Nephron progenitor cell (in vitro differentiated cells): Measurements from ENCODE around the gene ARHGAP42.

ENCODE experiments used
- DNase-seq: peaks from one replicate; pipeline ENCODE4 v3.0.0; 2021
- H3K27ac Mint-ChIP-seq: 2 replicates; pipeline ENCODE4 v1.8.0; 2021; ENCODE audit warnings: mild to moderate bottlenecking, moderate library complexity, mixed read lengths
- H3K27me3 Mint-ChIP-seq: 2 replicates; pipeline ENCODE4 v1.8.0; 2021; ENCODE audit warnings: mild to moderate bottlenecking, low read depth, mixed read lengths; ENCODE audit not compliant: poor library complexity
- H3K36me3 Mint-ChIP-seq: 2 replicates; pipeline ENCODE4 v1.8.0; 2021; ENCODE audit warnings: low read depth, mixed read lengths
- H3K4me1 Mint-ChIP-seq: 2 replicates; pipeline ENCODE4 v1.8.0; 2021; ENCODE audit warnings: mixed read lengths
- H3K4me3 Mint-ChIP-seq: 2 replicates; pipeline ENCODE4 v1.8.0; 2021; ENCODE audit warnings: mild to moderate bottlenecking, moderate library complexity, mixed read lengths
- H3K9me3 Mint-ChIP-seq: 2 replicates; pipeline ENCODE4 v1.8.0; 2021; ENCODE audit warnings: mild to moderate bottlenecking, moderate library complexity, mixed read lengths
- TF ChIP-seq, protein P1 (sequence below): fragments of 200-600 bp; sonication (generic); IDR thresholded peaks from 2 replicates; pipeline ENCODE4 v1.5.0; 2021; ENCODE audit warnings: antibody characterized with exemption

Gene ARHGAP42

DNA sequence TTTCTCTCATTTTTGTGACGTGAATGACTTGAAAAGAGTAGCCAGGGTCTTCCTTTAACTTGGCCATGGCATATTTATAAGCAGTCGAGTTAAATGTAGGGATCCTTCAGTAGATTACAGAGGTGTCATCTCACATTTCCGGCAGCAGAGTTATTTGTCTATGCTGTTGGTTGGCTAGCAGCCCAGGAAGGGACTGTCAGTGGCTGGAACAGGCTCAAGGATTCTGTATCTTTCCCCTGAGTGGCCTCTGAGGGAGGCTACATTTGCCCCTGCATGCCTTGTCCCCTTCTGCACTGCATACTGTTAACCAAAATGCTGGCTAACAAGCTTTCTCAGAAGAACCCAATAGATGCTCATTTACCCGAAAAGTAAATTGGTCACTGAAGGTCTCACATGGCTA lies 254.9 kb downstream of the ARHGAP42 start:
- Mint-ChIP-seq H3K36me3 (peaks cover 16% of the 10 kb centered on the region), H3K4me3 (no peak overlapping the region), H3K27me3 (no peaks in the 10 kb centered on the region), H3K9me3 (no peaks in the 10 kb centered on the region), H3K27ac (no peak overlapping the region), H3K4me1 (peaks cover 7% of the 10 kb centered on the region)
- DNase-seq: no peak
- TF ChIP-seq, protein P1, sequence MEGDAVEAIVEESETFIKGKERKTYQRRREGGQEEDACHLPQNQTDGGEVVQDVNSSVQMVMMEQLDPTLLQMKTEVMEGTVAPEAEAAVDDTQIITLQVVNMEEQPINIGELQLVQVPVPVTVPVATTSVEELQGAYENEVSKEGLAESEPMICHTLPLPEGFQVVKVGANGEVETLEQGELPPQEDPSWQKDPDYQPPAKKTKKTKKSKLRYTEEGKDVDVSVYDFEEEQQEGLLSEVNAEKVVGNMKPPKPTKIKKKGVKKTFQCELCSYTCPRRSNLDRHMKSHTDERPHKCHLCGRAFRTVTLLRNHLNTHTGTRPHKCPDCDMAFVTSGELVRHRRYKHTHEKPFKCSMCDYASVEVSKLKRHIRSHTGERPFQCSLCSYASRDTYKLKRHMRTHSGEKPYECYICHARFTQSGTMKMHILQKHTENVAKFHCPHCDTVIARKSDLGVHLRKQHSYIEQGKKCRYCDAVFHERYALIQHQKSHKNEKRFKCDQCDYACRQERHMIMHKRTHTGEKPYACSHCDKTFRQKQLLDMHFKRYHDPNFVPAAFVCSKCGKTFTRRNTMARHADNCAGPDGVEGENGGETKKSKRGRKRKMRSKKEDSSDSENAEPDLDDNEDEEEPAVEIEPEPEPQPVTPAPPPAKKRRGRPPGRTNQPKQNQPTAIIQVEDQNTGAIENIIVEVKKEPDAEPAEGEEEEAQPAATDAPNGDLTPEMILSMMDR: no peak

DNA sequence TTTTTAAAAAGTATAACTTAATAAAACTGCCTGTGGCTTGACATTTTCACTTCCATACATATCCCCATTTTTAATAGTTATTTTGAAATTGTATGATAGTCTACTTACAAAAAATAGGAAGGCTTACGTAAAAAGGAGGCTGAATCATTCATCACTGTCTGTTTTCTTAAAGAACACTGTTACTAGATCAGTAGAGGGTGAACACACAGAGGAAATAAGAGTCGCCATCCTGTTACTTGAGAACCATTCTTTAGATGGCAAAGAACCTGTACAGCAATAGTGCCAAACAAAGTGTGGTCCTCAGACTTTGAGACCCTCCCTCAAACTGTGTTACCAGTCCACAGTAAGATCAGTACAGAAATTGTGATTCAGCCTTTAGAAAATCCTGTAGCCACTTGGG lies 261.8 kb downstream of the ARHGAP42 start:
- peaks cover 19% of the 10 kb centered on the region for H3K36me3 Mint-ChIP-seq
- no peak overlapping the region for H3K27ac Mint-ChIP-seq
- H3K4me1 Mint-ChIP-seq: peaks cover 10% of the 10 kb centered on the region
- no peak overlapping the region for H3K4me3 Mint-ChIP-seq
- H3K27me3 Mint-ChIP-seq: no peaks in the 10 kb centered on the region
- TF ChIP-seq, protein P1: no peak
- H3K9me3 Mint-ChIP-seq: no peaks in the 10 kb centered on the region
- DNase-seq: no peak

DNA sequence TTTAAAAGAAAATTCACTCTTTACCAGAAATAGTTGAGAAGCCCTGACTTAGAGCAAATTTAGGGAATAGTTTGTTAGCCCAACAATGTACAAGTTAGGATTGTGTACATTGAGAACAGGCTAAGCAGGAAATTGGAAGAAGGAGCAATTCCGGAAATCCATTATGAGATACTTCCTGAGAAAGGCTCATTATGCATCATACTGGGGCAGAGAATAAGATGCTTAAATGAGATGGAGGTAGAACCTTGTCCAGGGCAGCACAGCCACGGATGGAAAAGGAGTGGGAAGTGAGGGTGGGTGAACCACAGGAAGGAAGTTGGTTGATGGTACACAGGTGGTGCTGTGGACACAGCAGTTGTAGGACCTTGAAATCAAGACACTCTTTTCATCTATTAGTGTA lies 262.4 kb downstream of the ARHGAP42 start:
- H3K4me1 Mint-ChIP-seq: peaks cover 10% of the 10 kb centered on the region
- H3K27ac Mint-ChIP-seq: no peak overlapping the region
- no peak overlapping the region for H3K4me3 Mint-ChIP-seq
- H3K9me3 Mint-ChIP-seq: no peaks in the 10 kb centered on the region
- no peak for DNase-seq
- no peaks in the 10 kb centered on the region for H3K27me3 Mint-ChIP-seq
- TF ChIP-seq, protein P1: no peak
- H3K36me3 Mint-ChIP-seq: peaks cover 14% of the 10 kb centered on the region

DNA sequence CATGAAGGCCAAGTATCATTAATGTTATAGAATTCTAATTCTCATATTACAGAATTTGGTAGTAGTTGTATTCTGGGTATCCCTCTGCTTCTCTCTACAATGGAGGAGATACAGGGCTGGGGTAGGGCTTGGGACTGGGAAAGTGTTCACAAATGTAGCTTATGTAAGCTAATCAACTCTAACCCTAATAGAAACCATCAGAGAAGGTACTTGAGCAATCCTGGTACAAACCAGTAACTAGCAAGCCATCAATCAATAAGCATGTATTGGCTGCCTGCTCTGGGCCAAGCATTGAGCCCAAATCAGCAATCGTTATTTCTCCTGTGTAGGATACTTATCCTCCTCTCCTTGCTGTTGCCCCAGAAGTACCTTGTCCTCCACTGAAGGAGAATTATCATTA lies 268.2 kb downstream of the ARHGAP42 start:
- Mint-ChIP-seq H3K9me3 (no peaks in the 10 kb centered on the region), H3K27ac (no peak overlapping the region), H3K27me3 (no peaks in the 10 kb centered on the region), H3K36me3 (peaks cover 5% of the 10 kb centered on the region), H3K4me3 (no peak overlapping the region), H3K4me1 (no peaks in the 10 kb centered on the region)
- TF ChIP-seq, protein P1: no peak
- DNase-seq: no peak

DNA sequence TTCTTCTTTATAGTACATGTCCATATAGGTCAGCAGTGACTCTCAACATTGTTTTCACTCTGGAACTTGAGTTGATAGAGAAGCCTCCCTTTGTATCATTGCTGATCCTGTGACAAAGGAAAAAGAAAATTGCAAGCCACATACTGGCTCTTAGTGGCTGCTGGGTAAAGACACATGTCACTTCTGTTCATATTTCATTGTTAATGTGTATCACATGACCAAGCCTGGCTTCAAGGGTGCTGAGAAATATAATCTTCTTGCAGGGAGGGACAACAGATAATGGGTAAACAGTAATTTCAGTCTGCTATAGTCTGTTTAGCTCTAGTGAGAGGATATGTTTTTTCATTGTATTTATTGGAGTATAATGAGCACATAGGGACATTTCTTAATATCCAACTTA lies 269.3 kb downstream of the ARHGAP42 start:
- no peaks in the 10 kb centered on the region for H3K4me1 Mint-ChIP-seq
- TF ChIP-seq, protein P1: no peak
- no peak overlapping the region for H3K4me3 Mint-ChIP-seq
- no peaks in the 10 kb centered on the region for H3K27me3 Mint-ChIP-seq
- no peak overlapping the region for H3K27ac Mint-ChIP-seq
- H3K36me3 Mint-ChIP-seq: peaks cover 5% of the 10 kb centered on the region
- no peaks in the 10 kb centered on the region for H3K9me3 Mint-ChIP-seq
- no peak for DNase-seq

DNA sequence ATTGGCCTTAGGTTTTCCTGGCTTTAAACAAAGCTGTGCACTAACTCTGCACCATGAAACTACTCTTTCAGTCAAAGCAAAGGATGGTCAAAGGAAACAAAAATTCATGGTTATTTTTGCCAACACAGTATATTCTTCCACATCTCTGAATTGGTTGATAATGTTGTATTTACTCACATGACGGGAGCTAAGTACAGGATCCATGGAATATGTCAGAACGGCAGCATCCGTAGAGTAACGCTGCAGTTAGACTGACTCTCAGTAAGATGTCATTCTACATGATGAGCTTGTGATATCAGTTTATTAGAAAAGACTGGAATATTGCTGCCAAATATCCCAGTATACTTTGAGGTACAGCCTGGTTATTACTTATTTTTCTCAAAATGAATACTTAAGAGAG lies 270.4 kb downstream of the ARHGAP42 start:
- no peak overlapping the region for H3K4me3 Mint-ChIP-seq
- peaks cover 17% of the 10 kb centered on the region for H3K36me3 Mint-ChIP-seq
- TF ChIP-seq, protein P1: no peak
- DNase-seq: no peak
- no peaks in the 10 kb centered on the region for H3K4me1 Mint-ChIP-seq
- H3K27ac Mint-ChIP-seq: no peak overlapping the region
- H3K27me3 Mint-ChIP-seq: no peaks in the 10 kb centered on the region
- H3K9me3 Mint-ChIP-seq: no peaks in the 10 kb centered on the region
